Measurements from ENCODE around the gene POFUT2. TPM values are rescaled to one million over a fixed set of nuclear protein-coding genes. Genes with fewer than 3 reads are reported as not detected.

POFUT2 gene
- polyA plus RNA-seq, 1 donor from 2014 or later: 25.4 TPM

DNA sequence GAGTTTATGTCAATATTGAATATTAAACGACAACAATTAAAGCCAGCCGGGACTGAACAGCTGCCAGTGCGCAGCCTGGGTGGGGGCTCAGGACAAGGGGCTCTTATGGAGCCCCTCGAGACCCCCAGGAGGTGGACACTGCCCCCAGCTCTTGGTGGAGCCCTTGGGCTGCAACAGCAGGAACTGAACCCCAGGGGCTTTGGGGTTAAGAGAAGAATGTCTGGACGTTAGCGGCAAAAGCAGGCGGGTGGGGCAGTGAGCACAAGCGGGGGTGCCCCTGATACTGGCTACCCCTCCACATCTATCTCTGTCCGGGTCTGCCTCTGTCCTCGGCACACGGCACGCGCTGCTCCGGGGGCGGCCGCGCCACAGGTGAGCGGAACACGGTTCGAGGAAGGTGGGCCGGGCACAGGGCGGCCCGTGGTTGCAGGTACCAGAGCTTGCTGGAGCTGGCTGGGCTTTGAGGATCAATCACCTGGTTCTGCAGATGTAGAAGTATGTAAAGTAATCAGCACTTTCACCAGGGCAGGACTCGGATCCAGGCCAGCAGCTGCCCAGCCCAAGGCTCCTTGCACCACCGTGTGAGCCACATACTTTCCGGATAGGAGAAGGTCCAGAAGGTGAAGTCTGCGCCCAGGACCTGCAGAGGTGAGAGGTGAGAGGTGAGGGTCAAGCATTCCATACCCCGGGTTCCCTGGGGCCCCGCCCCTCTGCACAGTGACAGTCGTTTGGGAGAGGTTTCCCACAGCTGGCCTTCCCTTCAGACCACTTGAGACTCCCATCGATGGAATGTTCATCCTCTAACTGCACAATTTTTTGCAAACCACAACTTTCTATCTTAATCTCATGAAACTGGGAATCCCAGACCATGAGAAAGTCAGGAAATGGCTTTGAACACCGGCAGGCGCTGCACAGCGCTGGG, 12.4 kb upstream of the POFUT2 start:
- H3K27me3 ChIP-seq (ENCODE audit: insufficient read depth, low read depth, low read length): no peaks in the 10 kb centered on the region
- no peaks in the 10 kb centered on the region for H4K20me1 ChIP-seq (ENCODE audit: insufficient read depth)
- H3K27ac ChIP-seq (ENCODE audit: low read length): no peak overlapping the region
- no peak overlapping the region for H2AFZ ChIP-seq (ENCODE audit: low read depth, low read length)
- no peaks in the 10 kb centered on the region for H3K36me3 ChIP-seq (ENCODE audit: insufficient read depth, low read length)
- no peak overlapping the region for H3K9ac ChIP-seq (ENCODE audit: low read length)
- no peaks in the 10 kb centered on the region for H3K9me3 ChIP-seq (ENCODE audit: low read length)
- no peaks in the 10 kb centered on the region for H3K79me2 ChIP-seq (replicated peaks; ENCODE audit: insufficient read depth, low read length)
- TF ChIP-seq EP300 (conservative IDR thresholded peaks at IDR 0.05; ENCODE audit: poor library complexity, severe bottlenecking) (no peak), TAF1 (IDR thresholded peaks at IDR 0.05; ENCODE audit: low read depth) (no peak), POLR2AphosphoS5 (IDR thresholded peaks at IDR 0.05) (no peak), RAD21 (conservative IDR thresholded peaks at IDR 0.05) (no peak), SMC3 (conservative IDR thresholded peaks at IDR 0.05; ENCODE audit: poor library complexity) (no peak)
- TF ChIP-seq, protein P1, sequence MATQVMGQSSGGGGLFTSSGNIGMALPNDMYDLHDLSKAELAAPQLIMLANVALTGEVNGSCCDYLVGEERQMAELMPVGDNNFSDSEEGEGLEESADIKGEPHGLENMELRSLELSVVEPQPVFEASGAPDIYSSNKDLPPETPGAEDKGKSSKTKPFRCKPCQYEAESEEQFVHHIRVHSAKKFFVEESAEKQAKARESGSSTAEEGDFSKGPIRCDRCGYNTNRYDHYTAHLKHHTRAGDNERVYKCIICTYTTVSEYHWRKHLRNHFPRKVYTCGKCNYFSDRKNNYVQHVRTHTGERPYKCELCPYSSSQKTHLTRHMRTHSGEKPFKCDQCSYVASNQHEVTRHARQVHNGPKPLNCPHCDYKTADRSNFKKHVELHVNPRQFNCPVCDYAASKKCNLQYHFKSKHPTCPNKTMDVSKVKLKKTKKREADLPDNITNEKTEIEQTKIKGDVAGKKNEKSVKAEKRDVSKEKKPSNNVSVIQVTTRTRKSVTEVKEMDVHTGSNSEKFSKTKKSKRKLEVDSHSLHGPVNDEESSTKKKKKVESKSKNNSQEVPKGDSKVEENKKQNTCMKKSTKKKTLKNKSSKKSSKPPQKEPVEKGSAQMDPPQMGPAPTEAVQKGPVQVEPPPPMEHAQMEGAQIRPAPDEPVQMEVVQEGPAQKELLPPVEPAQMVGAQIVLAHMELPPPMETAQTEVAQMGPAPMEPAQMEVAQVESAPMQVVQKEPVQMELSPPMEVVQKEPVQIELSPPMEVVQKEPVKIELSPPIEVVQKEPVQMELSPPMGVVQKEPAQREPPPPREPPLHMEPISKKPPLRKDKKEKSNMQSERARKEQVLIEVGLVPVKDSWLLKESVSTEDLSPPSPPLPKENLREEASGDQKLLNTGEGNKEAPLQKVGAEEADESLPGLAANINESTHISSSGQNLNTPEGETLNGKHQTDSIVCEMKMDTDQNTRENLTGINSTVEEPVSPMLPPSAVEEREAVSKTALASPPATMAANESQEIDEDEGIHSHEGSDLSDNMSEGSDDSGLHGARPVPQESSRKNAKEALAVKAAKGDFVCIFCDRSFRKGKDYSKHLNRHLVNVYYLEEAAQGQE (IDR thresholded peaks at IDR 0.05; ENCODE audit: borderline replicate concordance): no peak
- no peaks in the 10 kb centered on the region for H3K9me2 ChIP-seq (ENCODE audit: insufficient read depth, low read length)
- no peak overlapping the region for H3K4me3 ChIP-seq (ENCODE audit: low read length)
- no peaks in the 10 kb centered on the region for H3F3A ChIP-seq (ENCODE audit: insufficient read depth, low read length, poor library complexity, severe bottlenecking)
- H3K4me2 ChIP-seq (ENCODE audit: low read length): no peak overlapping the region

DNA sequence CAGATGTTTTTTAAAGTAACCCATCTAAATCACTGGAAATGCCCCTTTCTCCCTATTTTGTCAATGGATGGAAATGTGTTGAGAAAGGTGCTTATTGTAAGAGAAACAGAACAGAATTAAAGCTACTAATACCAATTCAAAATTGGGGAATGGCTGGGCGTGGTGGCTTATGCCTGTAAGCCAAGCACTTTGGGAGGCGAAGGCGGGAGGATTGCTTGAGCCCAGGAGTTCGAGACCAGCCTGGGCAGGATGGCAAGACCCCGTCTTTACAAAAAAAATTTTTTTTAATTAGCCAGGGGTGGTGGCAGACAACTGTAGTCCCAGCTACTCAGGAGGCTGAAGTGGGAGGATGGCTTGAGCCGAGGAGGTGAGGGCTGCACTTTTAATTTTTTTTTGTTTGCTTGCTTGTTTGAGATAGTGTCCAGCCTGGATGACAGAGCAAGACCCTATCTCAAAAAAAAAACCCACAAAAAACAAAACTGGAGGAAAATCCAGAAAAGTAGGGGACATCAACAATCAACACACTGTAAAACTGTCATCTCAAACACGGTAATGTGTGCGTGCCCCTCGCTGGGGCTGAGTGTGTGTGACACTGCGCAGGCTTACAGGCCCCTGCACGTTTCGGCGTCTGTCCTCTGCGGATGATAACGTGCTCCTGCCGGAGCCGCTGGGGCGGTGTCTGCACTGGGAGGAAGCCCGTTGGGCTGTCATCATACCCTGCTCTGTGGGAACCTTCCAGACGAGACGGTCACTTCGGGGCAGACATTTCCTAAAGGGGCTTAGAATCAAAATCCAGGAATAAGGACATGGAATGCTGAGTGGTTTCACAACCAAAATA, 11.6 kb upstream of the POFUT2 start:
- Histone ChIP-seq H3K4me3 (ENCODE audit: low read length) (no peak overlapping the region), H3F3A (ENCODE audit: insufficient read depth, low read length, poor library complexity, severe bottlenecking) (no peaks in the 10 kb centered on the region), H3K9me2 (ENCODE audit: insufficient read depth, low read length) (no peaks in the 10 kb centered on the region), H3K36me3 (ENCODE audit: insufficient read depth, low read length) (no peaks in the 10 kb centered on the region), H3K9ac (ENCODE audit: low read length) (no peak overlapping the region), H3K27me3 (ENCODE audit: insufficient read depth, low read depth, low read length) (no peaks in the 10 kb centered on the region), H4K20me1 (ENCODE audit: insufficient read depth) (no peaks in the 10 kb centered on the region), H3K9me3 (ENCODE audit: low read length) (no peaks in the 10 kb centered on the region), H3K4me2 (ENCODE audit: low read length) (no peak overlapping the region), H3K27ac (ENCODE audit: low read length) (no peak overlapping the region), H3K79me2 (replicated peaks; ENCODE audit: insufficient read depth, low read length) (no peaks in the 10 kb centered on the region), H2AFZ (ENCODE audit: low read depth, low read length) (no peak overlapping the region)
- TF ChIP-seq, protein P2, sequence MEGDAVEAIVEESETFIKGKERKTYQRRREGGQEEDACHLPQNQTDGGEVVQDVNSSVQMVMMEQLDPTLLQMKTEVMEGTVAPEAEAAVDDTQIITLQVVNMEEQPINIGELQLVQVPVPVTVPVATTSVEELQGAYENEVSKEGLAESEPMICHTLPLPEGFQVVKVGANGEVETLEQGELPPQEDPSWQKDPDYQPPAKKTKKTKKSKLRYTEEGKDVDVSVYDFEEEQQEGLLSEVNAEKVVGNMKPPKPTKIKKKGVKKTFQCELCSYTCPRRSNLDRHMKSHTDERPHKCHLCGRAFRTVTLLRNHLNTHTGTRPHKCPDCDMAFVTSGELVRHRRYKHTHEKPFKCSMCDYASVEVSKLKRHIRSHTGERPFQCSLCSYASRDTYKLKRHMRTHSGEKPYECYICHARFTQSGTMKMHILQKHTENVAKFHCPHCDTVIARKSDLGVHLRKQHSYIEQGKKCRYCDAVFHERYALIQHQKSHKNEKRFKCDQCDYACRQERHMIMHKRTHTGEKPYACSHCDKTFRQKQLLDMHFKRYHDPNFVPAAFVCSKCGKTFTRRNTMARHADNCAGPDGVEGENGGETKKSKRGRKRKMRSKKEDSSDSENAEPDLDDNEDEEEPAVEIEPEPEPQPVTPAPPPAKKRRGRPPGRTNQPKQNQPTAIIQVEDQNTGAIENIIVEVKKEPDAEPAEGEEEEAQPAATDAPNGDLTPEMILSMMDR (IDR thresholded peaks at IDR 0.05; ENCODE audit: poor library complexity, severe bottlenecking): no peak
- TF ChIP-seq TAF1 (IDR thresholded peaks at IDR 0.05; ENCODE audit: low read depth): no peak
- no peak for TF ChIP-seq RAD21 (conservative IDR thresholded peaks at IDR 0.05)
- TF ChIP-seq POLR2AphosphoS5 (IDR thresholded peaks at IDR 0.05): no peak
- TF ChIP-seq, protein P1 (IDR thresholded peaks at IDR 0.05; ENCODE audit: borderline replicate concordance): no peak
- no peak for TF ChIP-seq MXI1 (conservative IDR thresholded peaks at IDR 0.05; ENCODE audit: poor library complexity, severe bottlenecking)
- TF ChIP-seq SMC3 (conservative IDR thresholded peaks at IDR 0.05; ENCODE audit: poor library complexity): no peak
- no peak for TF ChIP-seq EP300 (conservative IDR thresholded peaks at IDR 0.05; ENCODE audit: poor library complexity, severe bottlenecking)
- no peak for TF ChIP-seq EZH2 (IDR thresholded peaks at IDR 0.05; ENCODE audit: borderline replicate concordance, insufficient read depth, low read length, poor library complexity, severe bottlenecking)
